T follicular helper cell (primary cell): ENCODE measurements around the gene SPSB4.

ENCODE experiments used
- DNase-seq: peaks from one replicate; pipeline ENCODE4 v3.0.0-alpha.2; 2020; ENCODE audit warnings: low read depth

Gene SPSB4

DNA sequence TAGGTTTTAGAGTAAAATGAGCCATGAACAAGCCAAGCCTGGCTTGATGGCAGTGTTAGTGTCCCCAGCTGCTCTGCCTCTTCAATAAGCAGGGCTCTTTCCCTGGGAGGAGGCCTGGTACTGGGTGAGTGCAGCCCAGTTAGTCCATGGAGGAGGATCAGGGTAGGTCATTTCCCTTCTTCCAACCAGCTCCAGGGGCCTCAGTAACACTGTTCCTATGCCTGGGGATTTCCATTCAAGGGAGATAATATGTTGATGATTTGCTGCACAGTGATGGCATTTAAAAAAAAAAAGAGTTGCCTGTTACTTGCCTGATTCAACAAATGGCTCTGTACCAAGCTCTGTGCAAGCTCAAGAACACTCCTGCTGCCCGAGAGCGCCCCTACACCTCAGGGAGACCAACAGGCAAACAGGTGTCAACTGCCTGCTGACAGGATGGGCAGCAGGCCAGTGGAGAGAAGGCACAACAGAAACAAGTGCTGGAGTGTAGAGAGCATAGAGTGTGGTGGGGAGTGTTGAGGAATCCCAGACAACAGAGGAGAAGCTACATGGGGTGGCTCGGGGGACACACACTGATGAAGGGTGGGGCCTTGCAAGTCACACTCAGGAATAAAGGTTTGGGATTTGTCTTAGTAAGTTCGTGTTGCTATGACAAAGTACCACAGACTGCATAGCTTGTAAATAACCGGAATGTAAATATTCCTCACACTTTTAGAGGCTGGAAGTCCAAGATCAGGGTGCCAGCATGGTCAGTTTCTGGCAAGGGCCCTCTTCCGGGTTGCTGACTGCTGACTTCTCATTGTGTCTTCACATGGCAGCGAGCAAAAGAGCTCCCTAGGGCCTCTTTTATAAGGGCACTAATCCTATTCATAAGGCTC, 101.9 kb downstream of the SPSB4 start:
- DNase-seq = no peak

DNA sequence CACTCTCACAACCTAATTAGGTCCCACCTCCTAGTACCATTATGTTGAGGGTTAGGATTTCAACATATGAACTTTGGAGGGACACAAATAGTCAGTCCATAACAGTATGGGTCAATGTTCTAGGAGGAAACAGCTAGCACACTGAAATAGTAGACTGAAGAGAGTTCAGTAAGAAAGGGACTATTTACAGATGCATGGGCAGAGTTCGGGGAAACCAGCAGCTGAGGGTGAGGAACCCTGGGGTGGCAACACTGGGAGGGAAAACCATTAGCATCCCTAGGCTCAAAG, 102.5 kb downstream of the SPSB4 start:
- DNase-seq = no peak

DNA sequence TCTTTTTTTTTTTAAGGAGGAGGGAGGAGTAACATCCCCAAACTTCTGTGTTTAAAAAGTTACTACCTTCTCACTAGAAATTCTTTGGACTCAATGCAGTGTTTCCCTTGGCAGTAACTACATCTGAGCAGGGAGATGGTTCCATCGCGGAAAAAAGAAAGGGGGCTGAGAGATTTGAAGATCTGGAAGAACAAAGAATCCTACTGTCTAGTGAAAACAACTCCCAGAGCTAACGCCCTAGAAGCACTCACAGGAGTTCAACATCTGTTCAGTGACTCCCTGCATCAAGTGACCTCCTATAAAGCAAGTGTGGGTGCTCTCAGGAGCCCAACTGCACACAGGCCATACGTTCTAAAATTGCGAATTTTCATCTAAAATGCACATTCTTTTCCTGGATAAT, 113.7 kb downstream of the SPSB4 start:
- DNase-seq = no peak

DNA sequence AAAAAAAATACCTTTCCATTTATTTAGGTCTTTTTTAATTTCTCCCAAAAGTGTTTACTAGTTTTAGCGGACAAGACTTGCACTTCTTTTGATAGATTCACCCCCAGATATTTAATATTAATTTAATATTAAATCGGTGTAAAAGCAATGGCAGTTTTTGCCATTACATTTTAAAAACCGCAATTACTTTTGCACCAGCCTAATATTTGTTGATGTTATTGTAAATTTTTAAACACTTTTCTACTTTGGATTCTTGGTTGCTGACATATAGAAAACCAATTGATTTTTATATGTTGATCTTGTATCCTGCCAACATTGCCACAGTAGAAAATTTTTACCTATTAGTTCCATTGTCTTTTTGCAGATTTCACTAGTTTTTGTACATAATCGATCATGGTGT, 116.5 kb downstream of the SPSB4 start:
- DNase-seq = no peak

DNA sequence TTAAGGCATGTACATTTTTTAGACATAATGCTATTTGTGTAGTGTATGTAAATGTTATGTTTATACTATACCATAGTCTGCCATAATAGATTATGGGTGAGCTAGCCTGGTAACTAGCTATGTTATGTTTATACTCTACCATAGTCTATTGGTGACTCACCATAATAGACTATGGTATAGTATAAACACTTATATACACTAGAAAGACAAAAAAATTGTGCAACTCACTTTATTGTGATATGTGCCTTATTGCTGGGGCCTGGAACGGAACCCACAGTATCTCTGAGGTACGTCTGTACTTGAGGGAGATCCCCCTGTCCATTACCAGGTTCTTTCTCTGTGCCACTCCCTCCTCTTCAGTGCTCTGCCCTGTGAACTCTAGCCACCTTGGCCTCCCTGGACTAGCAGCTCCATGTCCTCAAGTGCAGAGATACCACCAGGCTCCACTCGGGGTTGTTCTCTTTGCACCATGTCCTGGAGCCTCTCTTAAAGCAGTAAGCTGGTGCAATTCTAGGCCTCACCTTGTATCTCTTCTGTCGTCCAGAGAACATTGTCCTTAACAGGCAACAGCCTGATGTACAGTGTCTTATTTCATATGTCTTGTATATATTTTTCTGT, 119.6 kb downstream of the SPSB4 start:
- no peak for DNase-seq

DNA sequence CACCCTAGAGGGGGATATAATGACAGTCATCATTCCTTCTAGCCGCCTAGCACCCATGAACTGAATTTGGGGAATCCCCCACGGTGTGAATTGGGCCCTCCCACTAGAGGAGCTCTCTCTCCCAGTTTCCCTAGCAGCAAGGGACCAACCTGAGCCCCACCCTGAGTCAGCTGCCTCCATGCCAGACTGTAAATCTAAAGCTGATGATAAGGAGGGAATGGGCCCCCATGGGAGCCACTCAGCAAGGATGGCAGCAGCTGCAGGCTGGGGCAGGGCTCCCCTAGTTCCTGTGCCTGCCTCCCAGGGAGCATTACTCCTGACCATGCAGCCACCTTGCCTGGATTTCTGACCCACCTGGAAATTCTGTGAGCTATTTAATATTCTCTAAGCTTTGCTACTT, 123.5 kb downstream of the SPSB4 start:
- DNase-seq = no peak

DNA sequence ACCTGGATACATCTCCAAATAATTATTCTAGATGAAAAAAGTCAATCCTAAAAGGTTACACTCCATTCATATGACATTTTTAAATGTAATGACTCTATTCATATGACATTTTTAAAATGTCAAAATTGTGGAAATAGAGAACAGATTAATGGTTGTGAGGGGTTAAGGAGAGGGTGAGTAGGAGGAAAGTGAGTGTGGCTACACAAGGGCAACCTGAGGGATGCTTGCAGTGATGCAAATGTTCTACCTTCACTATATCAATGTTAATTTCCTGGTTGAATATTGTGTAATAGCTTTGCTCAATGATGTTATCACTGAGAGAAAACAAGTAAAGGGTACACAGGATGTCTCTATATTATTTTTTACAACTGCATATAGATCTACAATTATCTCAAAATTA, 125.6 kb downstream of the SPSB4 start:
- no peak for DNase-seq

DNA sequence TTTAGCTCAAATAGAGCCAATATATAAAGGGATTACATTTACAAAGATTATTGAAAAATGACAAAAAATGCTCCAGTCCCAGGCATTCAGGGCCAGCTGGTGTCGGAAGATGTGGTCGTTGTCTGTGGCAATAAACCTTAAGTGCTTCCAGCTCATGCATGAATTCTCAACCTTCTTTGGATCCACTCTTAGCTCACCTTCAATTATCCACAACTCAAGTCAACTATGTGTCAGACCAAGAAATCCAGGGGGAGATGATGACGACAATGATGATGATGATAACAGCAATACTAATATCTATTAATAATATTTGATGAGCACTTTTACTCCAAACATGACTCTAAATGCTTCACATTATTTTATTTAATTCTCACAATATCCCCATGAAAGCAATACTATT, 126.9 kb downstream of the SPSB4 start:
- DNase-seq = no peak

DNA sequence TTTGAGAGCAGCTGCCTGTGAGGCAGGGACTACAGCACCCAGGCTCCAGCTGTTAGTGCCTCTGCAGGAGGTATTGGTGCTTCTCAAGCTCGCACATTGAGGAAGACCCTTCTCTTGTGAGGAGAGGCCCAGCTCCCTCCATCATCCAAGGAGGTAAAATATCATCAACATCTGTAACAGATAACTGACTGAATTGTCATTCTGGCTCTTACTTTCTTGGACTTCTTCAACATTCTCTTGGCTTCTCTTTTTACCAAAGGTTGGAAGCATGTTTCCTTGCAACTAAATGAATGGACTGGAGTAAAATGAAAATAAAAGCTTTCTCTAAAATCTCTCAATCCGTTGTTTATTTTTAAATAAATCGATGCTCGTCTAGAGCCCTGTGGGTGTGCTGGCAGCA, 127.4 kb downstream of the SPSB4 start:
- DNase-seq = no peak

DNA sequence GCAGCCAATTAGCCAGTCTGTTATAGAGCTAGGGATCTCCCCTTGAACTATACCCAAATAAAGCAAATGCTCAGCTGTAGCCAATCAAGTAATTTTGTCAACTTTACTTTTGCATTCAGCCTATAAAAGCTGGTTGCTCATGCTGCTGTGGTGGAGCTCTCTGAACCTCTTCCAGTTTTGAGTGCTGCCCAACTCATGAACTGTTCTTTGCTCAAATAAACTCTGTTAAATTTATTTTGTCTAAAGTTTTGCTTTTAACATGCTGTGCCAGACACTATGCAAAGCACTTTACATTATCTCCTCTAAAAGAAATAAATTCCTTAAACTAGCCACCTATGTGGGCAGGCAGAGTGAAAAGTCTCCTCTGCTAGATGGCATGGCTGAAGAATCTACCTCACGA, 128.8 kb downstream of the SPSB4 start:
- DNase-seq = no peak

DNA sequence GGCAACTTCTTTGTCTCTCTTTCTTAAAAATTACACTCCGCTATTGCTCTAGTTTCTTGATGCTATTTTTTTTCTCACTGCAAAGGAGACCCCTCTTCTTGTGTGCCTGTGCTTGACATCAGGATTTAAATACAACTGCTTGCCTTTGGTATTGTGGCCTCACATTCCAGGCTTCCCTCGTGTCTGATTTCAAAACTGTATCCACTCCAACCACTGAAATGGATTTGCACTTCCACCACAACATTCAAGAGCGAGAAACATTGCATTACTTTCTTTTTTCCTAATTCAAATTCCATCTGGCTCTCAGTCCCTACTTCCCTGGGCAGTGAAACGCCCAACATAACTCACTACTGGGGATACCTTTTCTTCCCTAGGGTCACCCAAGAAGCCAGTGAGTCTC, 130.0 kb downstream of the SPSB4 start:
- no peak for DNase-seq

DNA sequence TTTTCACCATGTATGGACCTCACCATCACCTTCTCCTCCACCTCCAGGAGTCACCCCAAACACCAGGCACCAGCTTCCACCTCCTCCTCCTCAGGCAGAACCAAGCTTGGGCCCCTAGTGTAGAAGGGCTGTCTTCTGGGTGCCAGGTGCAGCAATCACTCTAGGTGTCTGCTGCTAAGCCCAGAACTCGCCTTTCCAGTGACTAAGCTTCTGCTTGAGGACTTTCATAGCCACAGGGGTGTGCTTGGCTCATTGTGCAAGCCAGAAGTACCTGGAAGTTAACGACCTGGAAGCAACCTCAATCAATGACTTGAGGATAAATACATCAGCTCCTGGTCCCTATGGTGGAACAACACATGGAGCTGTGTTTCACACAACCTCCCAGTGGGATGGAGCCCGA, 130.7 kb downstream of the SPSB4 start:
- no peak for DNase-seq

DNA sequence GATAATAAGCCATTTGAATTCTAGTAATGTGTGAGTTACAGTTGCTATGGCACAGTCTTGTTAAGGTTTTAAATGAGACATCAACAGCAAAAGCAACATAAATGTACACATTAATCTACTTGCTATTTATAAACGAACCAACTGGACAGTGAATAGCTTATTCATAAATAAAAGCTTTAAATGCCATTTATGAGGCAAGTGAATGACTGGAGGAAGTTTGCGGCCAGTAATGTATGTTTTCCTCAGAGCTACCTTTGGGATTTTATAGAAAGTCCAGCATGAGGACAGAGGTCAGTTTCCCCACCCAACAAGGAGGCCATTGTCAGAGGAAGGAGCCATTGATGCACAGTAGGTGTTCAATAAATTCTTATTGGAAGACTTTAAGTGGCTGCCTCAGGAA, 132.5 kb downstream of the SPSB4 start:
- DNase-seq = no peak

DNA sequence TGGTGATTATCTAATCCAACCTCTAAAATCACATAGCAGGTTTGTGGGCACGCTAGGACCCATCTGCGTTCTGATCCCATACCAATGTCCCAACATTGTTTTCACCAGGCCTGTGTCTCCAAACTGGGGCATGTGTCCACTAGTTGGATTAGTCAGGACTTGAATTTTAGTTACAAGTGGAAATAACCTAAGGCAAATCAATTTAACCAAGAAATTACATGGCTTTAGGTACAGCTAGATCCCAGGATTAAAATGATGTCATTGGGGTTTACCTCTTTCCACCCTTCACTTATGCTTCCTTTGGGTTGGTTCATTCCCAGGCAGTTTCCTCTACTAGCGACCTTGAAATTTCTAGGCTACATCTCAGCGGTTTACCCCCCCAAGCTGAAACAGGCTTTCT, 133.3 kb downstream of the SPSB4 start:
- no peak for DNase-seq

DNA sequence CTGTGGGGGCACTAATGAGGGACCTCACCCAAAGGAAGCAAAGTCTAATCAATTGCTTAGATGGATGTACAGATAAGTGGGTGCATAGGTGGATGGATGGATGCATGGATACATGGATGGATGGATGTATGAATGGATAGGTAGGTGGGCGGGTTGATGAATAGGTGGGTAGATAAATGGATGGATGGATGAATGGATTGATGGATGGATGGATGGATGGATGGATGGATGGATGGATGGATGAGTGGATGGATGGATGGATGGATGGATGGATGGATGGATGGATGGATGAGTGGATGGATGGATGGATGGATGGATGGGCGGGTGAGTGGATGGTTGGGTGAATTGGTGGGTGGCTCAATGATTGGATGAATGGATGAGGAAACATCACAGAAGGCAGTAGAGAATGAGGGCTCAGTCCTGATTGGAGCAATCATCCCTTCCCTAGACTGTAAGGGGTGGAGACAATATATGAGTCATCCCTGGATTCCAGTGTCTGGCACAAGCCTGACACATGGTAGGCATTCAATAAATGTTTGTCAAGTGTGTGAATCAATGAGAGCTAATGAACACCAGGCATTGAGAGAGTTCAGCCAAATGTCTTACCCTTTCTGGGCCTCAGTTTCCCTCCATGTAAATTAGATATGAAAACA, 140.1 kb downstream of the SPSB4 start:
- DNase-seq = no peak

DNA sequence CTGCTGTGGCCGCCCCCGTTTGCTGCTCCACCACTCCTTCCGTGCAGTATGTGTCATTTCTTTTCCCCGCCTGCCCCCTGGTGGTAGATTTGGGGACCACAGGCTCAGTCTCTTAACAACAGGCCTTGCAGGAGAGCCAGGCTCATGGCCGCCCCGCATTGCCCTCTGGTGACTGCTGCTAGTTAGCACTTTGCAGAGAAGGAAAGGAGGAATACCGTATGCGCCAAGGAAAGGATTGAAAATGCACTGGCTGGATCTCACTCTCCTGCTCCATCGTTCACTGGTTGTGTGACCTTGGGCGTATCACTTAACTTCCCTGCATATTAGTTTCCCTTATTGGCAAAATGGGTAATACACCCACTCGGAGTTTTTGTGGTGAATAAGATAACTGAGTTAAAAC, 141.2 kb downstream of the SPSB4 start:
- peak; percentile 92 for DNase-seq

DNA sequence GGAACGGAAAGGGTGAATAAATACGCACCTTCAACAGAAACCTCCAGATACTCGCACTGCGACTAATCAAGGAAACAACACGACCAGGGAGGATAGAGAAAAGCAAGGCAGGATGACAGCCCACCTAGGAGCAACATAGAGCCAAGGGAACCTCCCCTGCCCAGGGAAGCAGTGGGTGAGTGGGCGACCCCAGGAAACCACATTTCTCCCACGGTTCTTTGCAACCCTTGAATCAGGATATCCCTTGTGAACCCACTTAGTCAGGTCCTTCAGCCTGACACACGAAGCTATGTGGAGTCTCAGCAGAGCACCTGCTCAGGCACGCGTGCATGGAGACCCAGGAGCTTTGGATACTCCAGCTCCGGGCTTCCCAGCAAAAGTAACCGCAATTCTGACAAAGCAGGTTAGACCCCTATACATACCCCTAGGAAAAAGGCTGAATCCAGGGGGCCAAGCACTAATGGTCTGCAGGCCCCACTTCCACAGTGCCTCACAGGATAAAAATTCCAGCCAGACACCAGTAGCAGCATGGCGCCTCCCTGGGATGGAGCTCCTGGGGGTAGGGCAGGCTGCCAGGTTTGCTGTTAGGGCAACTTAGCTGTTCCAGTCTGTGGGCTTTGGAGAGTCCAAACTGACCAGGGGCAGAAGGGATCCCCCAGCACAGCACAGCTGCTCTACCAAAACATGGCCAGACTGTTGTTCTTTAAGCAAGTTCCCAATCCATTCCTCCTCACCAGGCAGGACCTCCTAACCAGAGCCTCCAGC, 142.1 kb downstream of the SPSB4 start:
- no peak for DNase-seq
